RPMI8226 (cell line): ENCODE measurements around the gene CKS1B.

Experiments used
- DNase-seq: peaks from one replicate; pipeline ENCODE4 v3.0.0-alpha.2; 2015

CKS1B gene

DNA sequence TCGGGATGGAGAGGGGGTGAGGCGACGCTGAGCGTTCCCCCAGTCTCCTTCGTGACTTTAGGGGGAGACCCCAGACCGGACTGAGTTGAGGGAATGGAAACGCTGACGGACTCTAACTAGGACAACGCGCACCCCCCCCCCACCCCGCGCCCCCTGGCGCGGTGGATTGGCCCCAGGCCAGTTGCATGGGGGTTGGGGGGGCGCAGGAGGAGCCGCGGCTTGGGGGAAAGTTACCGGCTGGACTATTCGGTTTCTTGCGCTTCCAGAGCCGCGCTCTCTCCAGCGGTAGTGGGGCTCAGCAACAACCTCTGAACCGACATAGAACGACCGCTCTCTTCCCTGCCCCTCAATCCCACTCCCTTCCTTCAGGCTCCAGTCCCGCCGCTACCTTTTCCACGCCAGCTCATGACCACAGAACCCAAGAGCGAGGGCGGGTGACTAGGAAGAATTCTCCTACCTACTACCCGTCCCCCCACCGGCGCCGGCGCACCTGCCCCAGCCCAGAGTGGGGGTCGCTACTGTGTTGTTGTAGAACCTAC is 28.8 kb downstream of the CKS1B start:
- DNase-seq, result peak; percentile 46

DNA sequence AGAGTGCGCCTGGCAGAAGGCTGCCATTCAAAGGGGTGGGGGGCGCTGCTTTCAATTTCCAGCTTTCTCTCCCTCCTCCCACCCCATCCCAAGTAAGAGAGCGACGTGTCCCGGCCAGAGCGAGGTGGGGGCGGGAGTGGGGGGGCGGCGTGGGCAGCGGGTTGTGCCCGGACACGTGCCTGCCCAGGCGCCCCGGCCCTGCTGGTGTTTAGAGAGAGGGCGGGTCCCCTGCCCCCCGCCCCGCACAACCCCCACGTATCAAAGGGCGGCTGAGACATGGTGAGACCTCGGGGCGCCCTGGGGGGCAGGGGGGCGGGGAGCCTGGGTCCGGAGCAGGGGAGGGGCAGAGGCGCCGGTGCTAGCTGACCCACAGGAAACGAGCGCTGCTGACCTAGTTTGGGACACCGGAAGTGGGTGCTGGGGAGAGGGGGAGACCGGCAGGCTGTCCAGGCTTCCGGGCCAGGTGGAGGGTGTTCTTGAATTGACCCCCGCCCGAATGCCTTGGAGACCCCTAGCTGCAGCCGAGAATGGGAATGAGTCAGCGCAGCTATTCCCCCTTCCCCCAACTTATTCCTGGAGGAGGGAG is 29.4 kb downstream of the CKS1B start:
- DNase-seq, result peak; percentile 56

DNA sequence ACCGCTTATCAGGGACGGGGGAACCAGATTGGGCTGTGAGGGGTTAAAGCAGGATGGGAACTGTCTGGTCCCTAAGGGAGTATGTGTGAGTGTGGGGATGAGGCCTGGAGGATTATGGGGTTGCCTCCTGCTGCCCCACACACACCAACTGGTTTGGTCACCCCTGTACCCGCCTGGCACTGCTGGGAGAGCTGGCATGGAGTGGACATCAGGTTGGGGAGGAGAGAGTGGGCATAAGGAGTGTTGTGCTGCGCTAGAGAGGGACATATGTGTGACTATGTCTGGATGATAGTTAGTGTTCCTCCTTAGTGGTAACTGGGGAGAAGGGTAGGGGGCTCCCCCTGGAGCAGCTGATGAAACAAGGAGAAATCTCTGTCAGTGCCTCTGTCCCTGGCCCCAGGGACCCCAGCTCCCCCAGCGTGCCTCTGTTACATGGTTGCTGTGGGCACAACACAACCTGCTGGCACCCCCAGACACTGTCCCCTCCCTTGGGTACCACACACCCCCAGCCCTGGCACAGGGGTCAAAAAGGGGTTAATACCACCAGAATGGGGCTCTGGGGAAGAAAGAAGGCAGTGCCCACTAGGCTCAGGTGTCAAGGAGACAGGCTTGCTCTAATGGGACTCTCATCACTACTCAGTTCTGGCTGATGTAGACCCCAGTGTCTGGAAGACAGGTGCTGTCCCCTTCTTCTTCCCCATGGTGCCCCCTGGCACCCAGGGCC is 30.0 kb downstream of the CKS1B start:
- no peak for DNase-seq

DNA sequence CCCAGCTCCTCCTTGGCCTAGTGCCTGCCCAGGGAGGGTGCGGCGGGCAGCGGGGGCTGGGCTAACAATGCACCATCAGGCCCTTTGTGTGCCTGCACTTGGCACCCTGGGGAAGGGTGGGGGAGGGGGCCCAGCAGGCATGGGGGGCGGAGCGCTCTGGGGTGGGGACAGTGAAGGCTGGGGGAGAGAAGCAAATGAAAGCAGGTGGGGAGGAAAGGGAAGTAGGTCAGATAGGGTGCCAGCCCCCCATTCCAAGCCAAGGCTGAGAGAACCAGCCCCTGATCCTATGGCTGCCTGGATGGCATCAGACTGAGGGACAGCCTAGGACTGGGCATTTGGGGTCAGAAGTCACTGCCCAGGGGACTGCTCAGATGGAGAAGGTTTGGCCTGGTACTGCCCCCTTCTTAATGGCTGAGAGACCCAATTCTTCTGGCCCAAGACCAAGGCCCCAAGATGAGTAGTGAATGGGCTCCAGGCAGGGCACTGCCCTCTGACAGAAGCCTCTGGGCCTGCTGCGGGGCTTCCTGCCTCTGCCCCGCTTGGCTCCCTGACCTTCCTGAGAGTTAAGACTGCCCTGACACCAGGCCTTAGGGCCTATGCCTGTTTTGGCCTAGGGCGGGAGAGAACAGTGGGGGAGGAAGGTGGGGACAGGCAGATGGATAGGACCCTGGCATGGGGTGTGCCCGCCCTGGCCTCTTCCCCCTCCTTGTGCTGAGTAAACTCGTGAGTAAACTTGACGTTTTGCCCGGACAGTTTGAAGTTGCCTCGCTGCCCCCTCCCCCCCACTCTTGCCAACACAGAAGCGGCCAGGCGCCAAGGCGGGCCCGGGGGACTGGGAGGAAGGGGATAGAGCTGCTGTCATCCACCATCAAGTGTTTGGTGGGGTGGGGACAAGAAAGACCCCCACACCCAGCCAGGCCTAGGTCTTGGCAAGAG is 30.9 kb downstream of the CKS1B start:
- DNase-seq, result peak; percentile 56

DNA sequence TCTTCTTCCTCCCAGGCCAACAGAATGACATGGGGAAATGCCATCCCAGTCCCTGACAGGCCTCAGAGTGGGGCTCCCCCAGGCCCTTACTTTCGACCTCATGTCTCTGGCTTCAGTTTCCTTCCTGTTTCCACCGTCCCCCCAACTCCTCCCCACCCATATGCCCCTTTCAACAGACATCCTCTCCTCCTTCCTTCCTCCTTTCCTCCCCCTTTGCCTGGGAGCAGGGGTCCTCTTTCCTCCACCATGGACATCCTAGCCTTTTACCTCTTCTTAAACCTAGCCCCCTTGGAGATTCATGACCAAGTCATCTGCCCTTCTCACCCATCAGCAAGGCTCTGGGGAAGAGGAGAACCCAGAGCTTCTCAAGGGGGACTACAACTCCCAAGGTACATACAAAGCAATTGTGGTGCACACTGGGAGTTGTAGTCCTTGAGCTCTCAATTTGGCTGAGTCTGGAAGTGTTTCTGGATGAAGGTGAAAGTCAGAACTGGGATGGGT is 32.2 kb downstream of the CKS1B start:
- DNase-seq, result no peak

DNA sequence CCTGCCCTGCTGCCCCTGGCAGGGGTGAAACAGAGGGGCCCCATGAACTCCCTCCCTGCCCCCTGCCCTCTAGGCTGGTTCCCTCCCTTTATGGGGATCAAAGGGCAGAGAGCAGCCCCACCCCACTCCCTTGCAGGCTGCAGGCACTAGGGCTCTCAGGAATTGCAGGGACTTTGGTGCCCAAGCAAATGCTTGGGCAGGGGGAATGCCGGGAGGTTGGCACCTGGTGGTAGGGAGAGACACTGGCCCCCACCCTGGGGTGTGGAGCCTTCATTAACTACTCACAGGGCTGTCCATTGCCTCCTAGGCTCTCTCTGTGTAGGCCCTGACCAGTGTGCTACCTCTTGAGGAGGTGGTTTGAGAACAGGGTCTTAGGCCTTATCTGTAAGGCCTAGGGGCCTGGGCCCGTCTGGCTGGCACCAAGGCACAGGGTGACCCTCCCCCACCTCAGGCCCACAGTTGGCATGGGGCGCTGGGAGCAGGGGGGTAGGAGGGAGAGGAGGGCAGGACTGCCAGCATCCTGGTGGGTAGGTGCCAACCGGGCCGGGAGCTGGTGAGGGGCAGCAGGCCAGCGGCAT is 32.9 kb downstream of the CKS1B start:
- DNase-seq, result no peak

DNA sequence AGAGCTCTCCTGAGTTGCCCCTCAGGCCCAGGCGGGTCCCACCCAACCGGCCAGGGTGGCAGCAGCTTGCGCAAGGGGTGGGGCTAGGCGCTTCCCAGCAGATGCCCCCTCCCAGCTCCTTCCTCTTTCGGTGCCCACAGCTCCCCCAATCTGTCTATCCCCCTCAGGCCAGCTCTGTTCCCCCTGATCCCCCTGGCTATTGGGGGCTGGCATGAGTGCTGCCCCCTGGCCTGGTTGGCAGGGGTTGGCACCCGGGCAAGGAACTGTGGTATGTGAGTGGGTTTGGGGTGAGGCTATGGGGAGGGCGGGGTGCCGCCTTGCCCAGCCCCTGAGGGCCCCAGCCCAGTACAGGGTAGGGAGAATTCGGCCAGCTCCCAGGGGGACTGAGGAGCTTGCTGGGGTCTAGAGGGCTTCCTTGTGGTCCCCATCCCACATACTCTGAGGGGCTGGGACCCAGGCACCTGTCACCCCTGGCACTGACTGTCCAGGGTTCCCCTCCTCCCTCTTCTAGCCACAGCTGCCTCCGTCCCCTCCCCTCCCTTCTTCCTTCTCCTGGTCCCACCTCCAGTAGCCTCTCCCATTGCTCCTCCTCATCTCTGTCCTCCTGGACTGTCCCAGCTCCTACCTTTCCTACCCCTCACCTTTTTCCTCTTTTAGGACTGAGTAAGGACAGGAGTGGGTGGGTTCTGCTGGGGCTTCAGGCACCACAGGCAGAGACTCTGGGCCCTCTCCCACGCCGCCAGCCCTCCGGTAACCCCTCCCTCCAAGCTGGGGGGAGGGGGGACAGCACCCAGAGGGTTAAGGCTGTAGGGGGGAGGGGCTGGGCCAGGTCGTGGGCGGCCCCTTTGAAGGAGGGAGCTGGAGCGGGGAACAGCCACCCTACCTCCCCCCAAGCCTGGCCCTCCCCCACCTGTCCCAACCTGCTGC is 33.8 kb downstream of the CKS1B start:
- no peak for DNase-seq

DNA sequence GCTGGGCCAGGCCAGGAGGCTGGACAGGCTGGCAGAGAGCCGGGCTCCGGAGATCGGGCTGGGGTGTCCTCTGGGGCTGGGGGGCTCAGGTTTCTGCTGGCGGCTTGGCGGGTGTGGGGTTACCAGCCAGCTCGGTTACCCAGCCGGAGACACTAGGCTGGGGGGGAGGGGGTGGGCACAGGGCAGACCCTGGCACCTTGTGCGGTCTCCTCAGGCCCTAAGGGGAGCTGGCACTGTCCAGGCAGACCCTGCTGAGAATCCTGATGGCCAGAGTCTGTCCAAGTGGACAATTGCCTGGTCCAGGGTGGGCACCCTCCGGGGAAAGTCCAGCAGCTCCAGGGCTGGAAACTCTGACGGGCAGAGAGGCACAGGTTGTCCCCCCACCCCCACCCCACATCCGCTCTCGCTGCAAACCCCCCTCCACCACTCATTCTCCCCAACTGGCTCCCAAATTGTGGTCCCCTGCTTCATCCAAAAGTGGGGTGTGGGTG is 34.8 kb downstream of the CKS1B start:
- no peak for DNase-seq

DNA sequence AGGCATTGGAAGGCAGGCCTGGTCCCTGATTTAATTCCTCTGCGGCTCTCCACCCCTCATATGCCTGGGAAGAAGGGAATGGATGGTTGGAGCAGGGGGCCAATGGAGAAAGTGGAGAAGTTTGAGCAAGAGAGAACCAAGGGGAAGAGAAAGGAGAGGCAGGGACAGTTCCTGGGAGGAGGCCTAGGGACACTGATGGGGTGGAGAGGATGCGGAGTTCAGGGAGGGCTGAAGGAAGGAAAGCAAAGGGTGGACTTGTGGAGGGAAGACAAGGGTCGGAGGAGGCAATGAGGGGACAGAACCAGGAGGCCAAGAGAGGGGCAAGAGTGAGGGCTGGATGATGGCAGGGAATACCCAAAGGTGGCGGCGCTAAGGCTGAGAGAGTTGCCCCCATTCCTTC is 35.3 kb downstream of the CKS1B start:
- DNase-seq, result no peak

DNA sequence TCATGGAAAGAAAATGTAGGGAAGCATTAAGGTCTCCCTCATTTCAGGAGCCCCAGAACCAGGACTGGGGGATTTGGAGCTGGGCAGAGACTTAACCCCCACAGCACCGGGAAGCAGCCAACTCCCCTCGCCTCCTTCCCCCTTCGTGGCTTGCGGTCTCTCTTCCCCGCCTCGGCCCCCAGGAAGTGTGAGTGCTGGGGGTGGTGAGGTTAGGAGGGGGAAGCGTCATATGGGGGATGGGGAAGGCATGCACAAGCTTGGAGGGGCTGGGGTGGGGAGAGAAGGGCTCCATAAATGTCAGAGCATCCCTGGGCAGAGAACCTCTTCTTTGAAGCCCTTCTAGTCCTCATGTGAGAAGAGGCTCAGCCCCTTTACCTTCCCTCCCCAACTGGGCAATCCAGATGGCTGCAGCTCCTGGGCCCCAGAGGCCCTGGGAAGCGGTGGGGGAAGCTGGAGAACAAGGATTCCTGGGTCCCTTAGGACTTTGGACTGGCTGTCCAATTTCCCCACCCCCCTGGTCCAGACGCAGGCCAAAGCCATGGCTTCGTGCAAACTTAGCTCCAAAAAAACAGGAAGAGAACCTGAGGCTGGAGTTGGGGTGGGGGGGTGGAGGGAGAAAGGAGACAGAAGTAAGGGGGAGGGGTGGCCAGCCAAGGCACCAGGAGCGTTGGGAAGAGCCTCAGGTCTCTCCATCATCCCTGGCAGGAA is 35.9 kb downstream of the CKS1B start:
- no peak for DNase-seq

DNA sequence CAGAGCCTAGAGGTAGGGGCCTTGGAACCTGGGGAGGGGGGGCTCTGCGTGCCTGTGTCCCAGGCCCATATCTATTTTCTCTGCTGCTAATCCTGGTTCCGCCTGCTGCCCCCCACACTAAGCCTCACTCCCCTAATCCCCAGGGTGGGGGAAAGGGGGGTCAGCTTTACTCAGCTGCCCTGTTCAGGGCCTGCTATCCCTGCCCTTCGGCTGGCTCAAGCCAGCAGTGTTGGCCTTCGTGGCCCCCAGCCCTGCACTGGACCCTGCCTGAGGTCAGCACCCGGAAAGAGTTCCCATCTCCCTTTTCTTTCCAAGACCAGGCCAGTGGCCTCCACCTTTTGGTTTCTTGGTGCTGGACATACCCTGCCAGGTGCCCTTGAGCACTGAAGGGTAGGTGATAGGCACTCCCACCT is 36.5 kb downstream of the CKS1B start:
- DNase-seq, result no peak

DNA sequence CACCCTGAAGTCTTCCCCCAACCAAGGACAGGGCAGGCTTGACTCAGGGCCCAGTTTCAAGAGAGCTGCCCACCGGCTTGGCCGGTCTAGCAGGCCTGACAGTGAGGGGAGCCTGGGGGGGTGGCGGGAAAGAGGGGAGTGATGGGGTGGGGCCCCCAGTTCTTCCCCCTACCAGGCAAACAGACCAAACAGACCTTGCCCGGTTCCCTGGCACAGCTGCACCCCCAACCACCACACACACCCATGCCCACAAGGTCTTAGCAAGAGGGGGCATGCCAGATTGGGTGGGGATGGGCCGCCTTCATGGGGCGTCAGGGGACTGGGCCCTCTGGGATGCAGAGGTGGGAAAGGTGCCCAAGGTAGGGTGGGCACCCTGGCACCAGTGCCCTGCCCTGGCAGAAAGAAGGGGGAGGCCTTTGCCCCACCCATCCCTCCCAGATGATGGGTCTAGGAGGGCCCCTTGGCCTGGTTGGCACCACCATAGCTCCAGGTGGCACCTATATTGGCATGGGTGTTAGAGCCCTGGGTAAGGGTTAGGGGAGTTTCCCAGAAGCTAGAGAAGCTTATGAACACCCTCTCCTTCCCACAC is 37.0 kb downstream of the CKS1B start:
- no peak for DNase-seq

DNA sequence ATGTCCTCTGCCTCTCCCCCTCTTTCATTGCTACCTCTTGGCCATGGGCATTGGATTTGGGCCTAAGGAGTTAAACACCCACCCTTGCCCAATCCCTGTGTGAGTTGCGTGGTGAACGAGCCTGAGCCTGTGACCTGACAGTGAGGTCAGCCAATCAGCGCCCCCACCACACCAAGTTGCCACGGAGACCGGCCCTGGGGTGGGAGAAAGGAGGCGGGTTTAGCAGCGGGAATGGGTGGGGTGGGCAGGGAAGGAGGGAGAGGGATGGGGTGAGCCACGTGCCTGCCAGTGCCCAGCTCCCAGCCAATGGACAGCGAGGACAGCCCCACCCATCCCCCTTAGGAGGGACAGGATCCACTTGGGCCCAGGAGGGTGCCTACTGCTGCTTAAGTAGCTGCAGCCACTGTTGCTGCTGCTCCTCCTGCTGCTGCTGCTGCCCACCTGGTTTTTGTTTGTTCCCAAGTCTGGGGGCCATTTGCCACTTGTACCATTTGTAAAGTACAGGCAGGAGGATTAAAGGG is 37.6 kb downstream of the CKS1B start:
- DNase-seq, result no peak

DNA sequence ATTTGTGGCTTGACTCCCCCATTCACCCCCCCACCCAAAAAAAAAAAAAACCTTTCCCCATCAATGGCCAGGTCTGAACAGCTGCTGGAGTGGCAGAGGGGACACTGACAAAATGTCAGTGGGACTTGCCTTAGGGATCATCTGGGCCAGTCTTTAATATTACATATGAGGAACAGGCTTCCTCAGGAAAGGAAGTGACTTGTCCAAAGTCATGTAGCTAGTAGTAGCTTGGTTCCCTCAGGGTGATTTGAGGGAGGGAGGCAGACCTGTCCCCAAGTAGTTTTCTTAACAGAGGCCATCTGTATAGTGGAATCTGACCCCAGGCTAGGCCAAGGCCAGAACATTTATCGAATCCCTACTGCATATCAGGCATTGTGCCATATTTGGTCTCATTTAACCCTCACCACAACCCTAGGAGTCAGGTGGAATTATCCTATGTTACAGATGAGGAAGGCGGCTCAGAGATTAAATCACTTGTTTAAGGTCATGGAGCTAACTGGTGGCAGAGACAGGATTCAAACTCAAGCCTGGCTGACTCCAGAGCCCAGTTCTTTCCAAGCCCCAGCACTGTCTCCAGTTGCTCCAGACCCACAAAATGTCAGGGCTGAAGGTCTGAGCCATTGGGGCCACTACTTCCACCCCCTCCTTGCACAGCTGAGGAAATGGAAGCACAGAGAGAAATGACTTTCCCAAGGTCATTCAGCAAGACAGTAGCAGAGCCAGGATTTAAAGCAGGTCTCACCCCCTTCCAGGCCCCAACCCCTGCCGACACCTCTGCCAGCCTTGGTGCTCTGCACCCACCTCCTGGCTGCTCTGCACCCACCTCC is 38.5 kb downstream of the CKS1B start:
- DNase-seq, result no peak

DNA sequence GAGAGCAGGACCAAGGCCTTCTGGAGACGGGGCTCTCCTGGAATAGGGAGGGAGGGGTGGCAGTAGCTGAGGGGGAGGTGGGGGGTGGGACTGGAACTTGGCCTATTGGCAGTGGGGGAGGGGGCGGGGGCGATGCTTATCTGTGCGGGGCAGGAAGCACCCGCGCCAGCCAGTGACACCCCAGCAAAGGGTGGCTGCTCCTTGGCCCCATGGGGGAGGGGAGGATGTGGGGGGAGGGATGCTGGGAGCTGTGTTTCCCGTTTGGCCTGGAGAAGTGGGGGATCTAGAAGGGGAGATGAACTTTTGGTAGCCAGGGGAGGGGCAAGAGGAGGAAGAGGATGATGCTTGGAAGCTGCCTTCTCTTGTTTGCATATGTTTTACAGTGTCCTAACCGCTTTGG is 39.2 kb downstream of the CKS1B start:
- no peak for DNase-seq

DNA sequence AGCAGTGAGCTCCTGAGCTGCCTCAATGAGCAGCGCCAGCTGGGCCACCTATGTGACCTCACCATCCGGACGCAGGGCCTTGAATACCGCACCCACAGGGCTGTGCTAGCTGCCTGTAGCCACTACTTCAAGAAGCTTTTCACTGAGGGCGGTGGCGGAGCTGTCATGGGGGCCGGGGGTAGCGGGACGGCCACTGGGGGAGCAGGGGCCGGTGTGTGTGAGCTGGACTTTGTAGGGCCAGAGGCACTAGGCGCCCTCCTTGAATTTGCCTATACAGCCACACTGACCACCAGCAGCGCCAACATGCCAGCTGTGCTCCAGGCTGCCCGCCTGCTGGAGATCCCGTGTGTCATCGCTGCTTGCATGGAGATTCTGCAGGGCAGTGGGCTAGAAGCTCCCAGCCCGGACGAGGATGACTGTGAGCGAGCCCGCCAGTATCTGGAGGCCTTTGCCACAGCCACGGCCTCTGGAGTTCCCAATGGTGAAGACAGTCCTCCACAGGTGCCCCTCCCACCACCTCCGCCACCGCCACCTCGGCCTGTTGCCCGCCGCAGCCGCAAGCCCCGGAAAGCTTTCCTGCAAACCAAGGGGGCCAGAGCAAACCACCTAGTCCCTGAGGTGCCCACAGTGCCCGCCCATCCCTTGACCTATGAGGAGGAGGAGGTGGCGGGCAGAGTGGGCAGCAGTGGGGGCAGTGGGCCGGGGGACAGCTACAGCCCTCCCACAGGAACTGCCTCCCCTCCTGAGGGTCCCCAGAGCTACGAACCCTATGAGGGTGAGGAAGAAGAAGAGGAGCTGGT is 40.4 kb downstream of the CKS1B start:
- no peak for DNase-seq

DNA sequence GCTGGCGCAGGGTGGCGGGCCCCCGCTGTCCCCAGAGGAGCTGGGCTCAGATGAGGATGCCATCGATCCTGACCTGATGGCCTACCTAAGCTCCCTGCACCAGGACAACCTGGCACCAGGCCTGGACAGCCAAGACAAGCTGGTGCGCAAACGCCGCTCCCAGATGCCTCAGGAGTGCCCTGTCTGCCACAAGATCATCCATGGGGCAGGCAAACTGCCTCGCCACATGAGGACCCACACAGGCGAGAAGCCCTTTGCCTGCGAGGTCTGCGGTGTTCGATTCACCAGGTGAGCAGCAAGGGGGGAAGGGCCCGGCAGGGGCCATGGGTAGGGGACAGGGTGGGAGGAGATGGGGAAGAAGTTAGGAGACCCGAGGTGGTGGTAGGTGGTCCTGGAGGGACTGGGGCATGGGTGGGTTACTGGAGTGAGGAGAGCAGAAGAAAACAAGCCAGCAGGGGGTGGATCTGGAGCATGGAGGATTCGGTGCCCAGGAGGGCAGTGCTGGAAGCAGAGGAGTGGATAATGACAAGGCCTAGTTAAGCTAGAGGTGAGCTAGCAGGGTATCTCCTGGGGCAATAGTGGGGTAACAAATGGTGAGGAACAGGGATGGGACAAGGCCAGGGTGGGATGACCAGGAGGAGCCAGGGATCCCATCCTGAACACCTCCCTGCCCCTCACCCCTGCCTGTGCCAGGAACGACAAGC is 41.2 kb downstream of the CKS1B start:
- DNase-seq, result peak; percentile 49
